ENCODE results near the gene SERINC1.

The SERINC1 gene

GRCh38 chr6:122399055-122399347, 72.6 kb downstream of the SERINC1 start:
- peaks cover 11% of the 10 kb centered on the region for H3K4me1 ChIP-seq (ENCODE audit: control insufficient read depth, insufficient read depth, low read length)

GRCh38 chr6:122394016-122394415, 77.6 kb downstream of the SERINC1 start:
- H3K9ac ChIP-seq (ENCODE audit: low read length in 2 of 2), result no peak overlapping the region
- no peaks in the 10 kb centered on the region for H3K27me3 ChIP-seq (ENCODE audit: control insufficient read depth in 1 of 2, insufficient read depth in 2 of 2, low read length in 2 of 2)
- no peaks in the 10 kb centered on the region for H3K36me3 ChIP-seq (ENCODE audit: control insufficient read depth in 2 of 2, insufficient read depth in 2 of 2, low read length in 2 of 2)
- peak overlapping the region; percentile 61 for H3K27ac ChIP-seq (ENCODE audit: low read length)
- no peaks in the 10 kb centered on the region for H3K9me3 ChIP-seq (ENCODE audit: control insufficient read depth in 2 of 2, low read length in 2 of 2)
- peaks cover 6% of the 10 kb centered on the region for H3K4me1 ChIP-seq (ENCODE audit: control insufficient read depth, insufficient read depth, low read length)
- no peak overlapping the region for H3K4me3 ChIP-seq (ENCODE audit: low read length in 2 of 2)

More at GRCh38 chr6:122399055-122399347, 72.6 kb downstream of the SERINC1 start:
- H3K27ac ChIP-seq (ENCODE audit: low read length), result peak overlapping the region; percentile 70
- no peaks in the 10 kb centered on the region for H3K9me3 ChIP-seq (ENCODE audit: control insufficient read depth in 2 of 2, low read length in 2 of 2)
- peak overlapping the region in 1 of 2 donors; percentile 54 for H3K9ac ChIP-seq (ENCODE audit: low read length in 2 of 2)
- H3K4me3 ChIP-seq (ENCODE audit: low read length in 2 of 2), result peak overlapping the region; percentile 21 to 58
- no peaks in the 10 kb centered on the region for H3K36me3 ChIP-seq (ENCODE audit: control insufficient read depth in 2 of 2, insufficient read depth in 2 of 2, low read length in 2 of 2)
- no peaks in the 10 kb centered on the region for H3K27me3 ChIP-seq (ENCODE audit: control insufficient read depth in 1 of 2, insufficient read depth in 2 of 2, low read length in 2 of 2)

GRCh38 chr6:122393351-122393896, 78.2 kb downstream of the SERINC1 start:
- no peak overlapping the region for H3K4me3 ChIP-seq (ENCODE audit: low read length in 2 of 2)
- H3K36me3 ChIP-seq (ENCODE audit: control insufficient read depth in 2 of 2, insufficient read depth in 2 of 2, low read length in 2 of 2), result no peaks in the 10 kb centered on the region

More at GRCh38 chr6:122393351-122393896, 78.2 kb downstream of the SERINC1 start:
- Histone ChIP-seq H3K4me1 (ENCODE audit: control insufficient read depth, insufficient read depth, low read length) (peaks cover 6% of the 10 kb centered on the region), H3K27me3 (ENCODE audit: control insufficient read depth in 1 of 2, insufficient read depth in 2 of 2, low read length in 2 of 2) (no peaks in the 10 kb centered on the region), H3K9ac (ENCODE audit: low read length in 2 of 2) (no peak overlapping the region), H3K27ac (ENCODE audit: low read length) (peak overlapping the region; percentile 61), H3K9me3 (ENCODE audit: control insufficient read depth in 2 of 2, low read length in 2 of 2) (no peaks in the 10 kb centered on the region)

All from stomach smooth muscle (tissue), 2 donors.